GM12874 (cell line): ENCODE data around the gene CROCC2.

ENCODE experiments used
- CTCF ChIP-seq: IDR thresholded peaks from 2 replicates; pipeline ENCODE4 v1.5.1; 2011; ENCODE audit warnings: low read depth, mild to moderate bottlenecking, control low read depth, low read length, moderate library complexity; ENCODE audit not compliant: insufficient read depth

CROCC2 gene

GRCh38 chr2:240966906-240967680, 61.0 kb downstream of the CROCC2 start:
- TF ChIP-seq CTCF, result no peak

DNA sequence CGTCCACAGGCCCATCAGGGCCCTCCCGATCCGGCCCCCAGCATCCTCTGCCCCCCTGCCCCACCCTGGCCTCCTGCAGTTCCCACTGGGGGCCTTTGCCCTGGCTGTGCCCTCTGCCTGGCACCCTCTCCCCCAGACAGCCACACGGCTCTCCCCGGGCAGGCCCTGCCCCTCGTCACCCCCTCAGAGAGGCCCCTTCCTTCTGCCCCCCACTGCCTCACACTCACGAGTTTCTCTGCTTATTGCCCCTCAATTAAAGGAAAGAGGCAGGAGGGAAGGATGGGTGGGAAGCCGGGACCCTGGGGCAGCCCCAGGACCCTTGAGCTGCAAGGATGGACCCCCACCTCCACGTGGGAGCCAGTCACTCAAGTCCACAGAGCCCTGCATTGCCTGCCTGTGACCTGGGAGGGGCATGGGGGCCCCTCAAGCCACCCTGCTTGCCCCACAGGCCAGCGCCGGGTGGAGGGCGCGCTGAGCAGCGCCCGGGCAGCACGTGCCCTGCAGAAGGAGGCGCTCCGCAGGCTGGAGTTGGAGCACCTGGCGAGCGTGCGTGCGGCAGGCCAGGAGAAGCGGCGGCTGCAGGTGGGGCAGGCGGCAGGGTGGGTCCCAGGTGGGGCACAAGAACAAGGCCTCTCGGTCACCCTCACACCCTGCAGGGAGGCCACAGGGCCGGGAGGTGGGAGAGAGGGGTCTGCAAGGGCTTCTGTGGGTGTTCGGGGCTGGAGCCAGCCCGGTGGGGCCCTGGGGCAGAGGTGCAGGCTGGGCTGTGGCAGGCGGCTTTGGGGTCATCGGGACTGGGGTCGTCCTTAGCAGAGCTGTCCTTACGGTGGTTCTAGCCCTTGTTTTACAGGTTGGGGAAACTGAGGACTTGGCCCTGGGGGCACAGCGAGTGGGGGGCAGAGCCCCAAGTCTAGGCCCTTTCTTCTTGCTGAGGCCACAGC, 61.8 kb downstream of the CROCC2 start:
- TF ChIP-seq CTCF, result no peak

DNA sequence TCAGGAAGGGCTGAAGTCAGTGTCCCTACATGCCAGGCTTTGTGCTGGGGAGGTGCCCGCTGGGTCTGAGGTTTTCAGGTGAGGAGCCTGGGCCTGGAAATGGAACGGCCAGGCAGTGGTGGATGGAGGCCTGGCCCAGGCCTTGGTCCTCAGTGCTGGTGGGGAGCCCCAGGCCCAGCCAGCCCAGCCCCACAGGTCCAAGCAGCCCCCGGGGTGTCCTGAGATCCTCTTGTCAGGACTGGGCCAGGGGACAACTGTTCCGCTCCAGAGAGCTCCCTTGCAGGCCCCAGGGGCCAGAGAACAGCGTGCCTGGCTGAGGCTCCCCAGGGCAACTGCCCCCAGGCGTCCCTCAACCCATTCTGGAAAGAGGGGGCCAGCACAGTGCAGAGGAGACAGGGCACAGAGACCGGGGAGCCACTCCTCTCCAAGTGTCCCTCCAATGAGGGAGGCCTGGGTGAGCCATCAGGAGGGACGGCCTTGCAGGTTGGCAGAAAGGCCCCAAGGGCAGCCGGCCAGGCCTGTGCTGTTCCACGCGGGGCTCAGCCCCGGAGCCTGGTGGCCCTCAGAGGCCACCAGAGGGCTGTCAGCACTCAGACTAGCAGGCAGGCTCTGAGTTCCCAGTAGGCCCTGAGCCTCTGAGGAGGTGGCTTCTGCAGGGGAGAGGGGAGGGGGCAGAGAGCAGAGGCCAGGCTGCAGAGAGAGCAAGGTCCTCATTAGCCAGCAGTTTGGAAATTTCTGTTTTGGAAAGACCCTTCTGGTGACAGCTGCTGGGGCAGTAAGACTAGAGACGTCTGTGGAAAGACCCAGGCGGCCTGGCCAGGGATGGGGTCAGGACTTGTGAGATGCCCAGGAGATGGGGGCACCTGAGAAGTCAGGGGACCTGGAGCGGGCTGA, 62.8 kb downstream of the CROCC2 start:
- no peak for TF ChIP-seq CTCF

GRCh38 chr2:240970104-240970503, 64.0 kb downstream of the CROCC2 start:
- TF ChIP-seq CTCF, result no peak

- no peak for TF ChIP-seq CTCF
Measured at GRCh38 chr2:240970816-240971215, 64.7 kb downstream of the CROCC2 start.

- TF ChIP-seq CTCF, result no peak
Measured at GRCh38 chr2:240972201-240972600, 66.1 kb downstream of the CROCC2 start.
